K562 (cell line): ENCODE results near the gene INTS6L. TPM values are rescaled to one million over a fixed set of nuclear protein-coding genes. Genes with fewer than 3 reads are reported as not detected.

Experiments used
- BCLAF1 ChIP-seq, 2 experiments: fragments of 450-650 bp in 1 of 2; IDR thresholded peaks; 2 replicates each; pipeline ENCODE4 v1.6.1; 2011 to 2017; ENCODE audit warnings: low read depth in 2 of 2, antibody characterized with exemption in 1 of 2, borderline replicate concordance in 1 of 2, low read length in 1 of 2, mild to moderate bottlenecking in 1 of 2, mixed read lengths in 1 of 2; ENCODE audit not compliant: control insufficient read depth in 1 of 2
- CBFB ChIP-seq: sonication (generic); formaldehyde crosslinking; IDR thresholded peaks from 2 replicates; pipeline ENCODE4 v1.4.0; 2020; ENCODE audit warnings: mild to moderate bottlenecking, missing genetic modification reagents
- CHD4 ChIP-seq: fragments of 200-600 bp; sonication (generic); IDR thresholded peaks from 3 replicates; pipeline ENCODE4 v1.6.1; 2012; ENCODE audit warnings: low read depth, mild to moderate bottlenecking, mixed read lengths, low read length, inconsistent platforms; ENCODE audit not compliant: insufficient read depth, insufficient replicate concordance, poor library complexity, severe bottlenecking
- DACH1 ChIP-seq: fragments of 450-650 bp; IDR thresholded peaks from 2 replicates; pipeline ENCODE4 v1.6.1; 2018; ENCODE audit not compliant: partially characterized antibody
- DDX20 ChIP-seq: fragments of 450-650 bp; IDR thresholded peaks from 2 replicates; pipeline ENCODE4 v1.6.1; 2016; ENCODE audit warnings: missing genetic modification characterization, low read depth, mild to moderate bottlenecking, missing compliant biosample characterization, moderate library complexity
- HNRNPUL1 ChIP-seq: fragments of 200-400 bp; formaldehyde crosslinking; IDR thresholded peaks from 2 replicates; pipeline ENCODE4 v1.6.1; 2017; ENCODE audit warnings: low read length
- KDM1A ChIP-seq, 2 experiments: fragments of 450-650 bp; IDR thresholded peaks; 2 replicates each; pipeline ENCODE4 v1.6.1; 2016; ENCODE audit warnings: mild to moderate bottlenecking in 2 of 2
- MLX ChIP-seq, 2 experiments: fragments of 450-650 bp in 1 of 2; sonication (generic) in 1 of 2; formaldehyde crosslinking; conservative IDR thresholded peaks; 2 replicates each; pipeline versions ENCODE4 v1.4.0 to v1.8.1; 2020 to 2022; ENCODE audit warnings: mild to moderate bottlenecking in 1 of 2, missing genetic modification reagents in 1 of 2
- NCOA1 ChIP-seq: fragments of 450-650 bp; IDR thresholded peaks from 2 replicates; pipeline ENCODE4 v1.6.1; 2016; ENCODE audit warnings: low read depth
- RFX1 ChIP-seq: fragments of 450-650 bp; IDR thresholded peaks from 2 replicates; pipeline ENCODE4 v1.6.1; 2016; ENCODE audit warnings: mild to moderate bottlenecking, moderate library complexity
- TAF7 ChIP-seq: fragments of 450-650 bp; IDR thresholded peaks from 2 replicates; pipeline ENCODE4 v1.6.1; 2016; ENCODE audit warnings: missing genetic modification characterization, missing compliant biosample characterization
- ZBTB33 ChIP-seq: sonication (generic); formaldehyde crosslinking; IDR thresholded peaks from 2 replicates; pipeline ENCODE4 v1.8.1; 2023; ENCODE audit warnings: mild to moderate bottlenecking, missing genetic modification reagents
- ZC3H11A ChIP-seq: IDR thresholded peaks from 2 replicates; pipeline ENCODE4 v1.6.1; 2012; ENCODE audit warnings: low read depth, low read length, improper control_type of control experiment
- ZNF175 ChIP-seq: fragments of 200-800 bp; sonication (Bioruptor generic); IDR thresholded peaks from 2 replicates; pipeline ENCODE4 v1.6.1; 2016; ENCODE audit warnings: low read depth, mild to moderate bottlenecking, missing genetic modification characterization, missing compliant biosample characterization
- ZNF354B ChIP-seq: fragments of 250-450 bp; sonication (Bioruptor Pico); IDR thresholded peaks from 2 replicates; pipeline ENCODE4 v1.4.0; 2020
- ZNF764 ChIP-seq: fragments of 250-450 bp; sonication (Bioruptor Pico); IDR thresholded peaks from 2 replicates; pipeline ENCODE4 v1.4.0; 2020; ENCODE audit warnings: low read depth, mild to moderate bottlenecking, moderate library complexity
- polyA plus RNA-seq, 8 experiments: library from polyadenylated mRNA; depleted of rRNA in 4 of 8; stranded (reverse) in 5 of 8; unstranded in 3 of 8; fragments of >200 nt; fragmentation: Nextera tagmentation in 2 of 8; fragmentation: Illumina TruSeq in 1 of 8; extraction: Ambion mirVana in 2 of 8; extraction: Trizol in 1 of 8; gene quantifications; 2 replicates each; pipeline versions ENCODE4 v1.2.1 to v1.2.3, GENCODE V29; 2011 to 2014; ENCODE audit warnings: inconsistent platforms in 1 of 8, missing spikeins in 1 of 8
- total RNA-seq, 7 experiments: library from RNA; depleted of rRNA in 6 of 7; stranded (reverse); fragments of >200 nt in 6 of 7; fragmentation: Illumina TruSeq in 2 of 7; extraction: Trizol in 2 of 7; gene quantifications; 2 replicates each; pipeline versions ENCODE4 v1.2.1 to v1.2.3, GENCODE V29; 2011 to 2021; ENCODE audit warnings: low replicate concordance in 1 of 7
- TF ChIP-seq, protein P1 (sequence below), 3 experiments: IDR thresholded peaks in 2 of 3; conservative IDR thresholded peaks in 1 of 3; 2 replicates each; pipeline ENCODE4 v1.5.1; 2011 to 2012; ENCODE audit warnings: low read length in 3 of 3, mild to moderate bottlenecking in 3 of 3, control low read depth in 2 of 3, improper control_type of control experiment in 1 of 3, inconsistent platforms in 1 of 3, low read depth in 1 of 3, mixed read lengths in 1 of 3, moderate library complexity in 1 of 3; ENCODE audit not compliant: insufficient read depth in 2 of 3

The INTS6L gene
- total and polyA plus RNA-seq, 9 of the 15 experiments (the other 6 are each of a cell fraction or from before 2014, with no cell fraction given) = 6.1 to 44.9 (median 21.9) TPM

DNA sequence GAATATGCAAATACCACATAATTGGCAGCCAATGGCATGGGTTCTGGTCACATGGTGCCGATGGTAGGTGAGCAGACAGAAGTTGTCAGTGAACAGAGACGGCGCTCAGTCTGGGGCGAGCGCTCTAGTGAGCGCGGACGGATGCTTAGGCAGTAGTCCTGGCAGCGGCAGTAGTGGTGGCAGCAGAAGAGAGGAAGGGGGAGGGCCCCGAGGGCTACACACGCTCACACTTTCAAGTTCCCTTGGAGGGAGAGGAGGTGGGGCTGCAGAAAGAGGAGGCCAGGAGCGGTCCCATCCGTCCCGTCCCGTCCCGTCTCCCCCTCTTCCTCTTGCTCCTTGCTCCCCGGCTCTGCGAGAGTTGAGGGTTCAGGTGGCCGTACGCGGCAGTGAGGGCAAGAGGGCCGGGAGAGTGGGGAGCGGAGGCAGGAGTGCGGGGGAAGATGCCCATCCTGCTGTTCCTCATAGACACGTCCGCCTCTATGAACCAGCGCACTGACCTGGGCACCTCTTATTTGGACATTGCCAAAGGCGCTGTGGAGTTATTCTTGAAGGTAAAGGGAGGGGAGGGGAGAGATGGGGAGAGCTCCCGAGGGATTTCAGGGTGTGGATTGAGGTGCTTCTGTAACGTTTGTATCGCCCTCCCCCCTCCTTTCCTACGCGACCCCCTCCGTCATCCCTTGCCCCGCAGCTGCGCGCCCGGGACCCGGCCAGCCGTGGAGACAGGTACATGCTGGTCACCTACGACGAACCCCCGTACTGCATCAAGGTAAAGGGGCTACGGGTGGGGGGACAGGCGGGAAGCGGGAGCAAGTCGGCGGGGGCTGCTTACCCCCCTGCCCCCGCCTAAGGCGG lies at the start of gene INTS6L (continued):
- no peak for TF ChIP-seq ZBTB33 (CRISPR knock-in tag)
- TF ChIP-seq ZNF764 (CRISPR knock-in tag) = no peak
- 0 out of 4 replicates have a peak, but pooled peaks of 1 of the 2 experiments have one; percentile 25 for TF ChIP-seq KDM1A (IDR thresholded peaks at IDR 0.05)
- TF ChIP-seq DDX20 (tag) = no peak
- TF ChIP-seq, protein P1, sequence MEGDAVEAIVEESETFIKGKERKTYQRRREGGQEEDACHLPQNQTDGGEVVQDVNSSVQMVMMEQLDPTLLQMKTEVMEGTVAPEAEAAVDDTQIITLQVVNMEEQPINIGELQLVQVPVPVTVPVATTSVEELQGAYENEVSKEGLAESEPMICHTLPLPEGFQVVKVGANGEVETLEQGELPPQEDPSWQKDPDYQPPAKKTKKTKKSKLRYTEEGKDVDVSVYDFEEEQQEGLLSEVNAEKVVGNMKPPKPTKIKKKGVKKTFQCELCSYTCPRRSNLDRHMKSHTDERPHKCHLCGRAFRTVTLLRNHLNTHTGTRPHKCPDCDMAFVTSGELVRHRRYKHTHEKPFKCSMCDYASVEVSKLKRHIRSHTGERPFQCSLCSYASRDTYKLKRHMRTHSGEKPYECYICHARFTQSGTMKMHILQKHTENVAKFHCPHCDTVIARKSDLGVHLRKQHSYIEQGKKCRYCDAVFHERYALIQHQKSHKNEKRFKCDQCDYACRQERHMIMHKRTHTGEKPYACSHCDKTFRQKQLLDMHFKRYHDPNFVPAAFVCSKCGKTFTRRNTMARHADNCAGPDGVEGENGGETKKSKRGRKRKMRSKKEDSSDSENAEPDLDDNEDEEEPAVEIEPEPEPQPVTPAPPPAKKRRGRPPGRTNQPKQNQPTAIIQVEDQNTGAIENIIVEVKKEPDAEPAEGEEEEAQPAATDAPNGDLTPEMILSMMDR (IDR thresholded peaks at IDR 0.05 in 2 of 3, conservative IDR thresholded peaks at IDR 0.05 in 1 of 3; ENCODE audit: insufficient read depth in 2 of 3, low read depth in 1 of 3, low read length in 3 of 3) = no peak
- TF ChIP-seq TAF7 (tag) = peak; percentile 76
- TF ChIP-seq NCOA1 = no peak
- TF ChIP-seq BCLAF1 (IDR thresholded peaks at IDR 0.05; ENCODE audit: borderline replicate concordance in 1 of 2, control insufficient read depth in 1 of 2, low read depth in 2 of 2, low read length in 1 of 2) = no peak
- TF ChIP-seq MLX (CRISPR knock-in tag; conservative IDR thresholded peaks at IDR 0.05) = no peak
- no peak for TF ChIP-seq CBFB (CRISPR knock-in tag)
- TF ChIP-seq DACH1 = no peak
- TF ChIP-seq HNRNPUL1 = no peak
- no peak for TF ChIP-seq RFX1
- no peak for TF ChIP-seq ZNF354B (CRISPR knock-in tag)
- TF ChIP-seq ZC3H11A = no peak
- TF ChIP-seq ZNF175 = no peak
- no peak for TF ChIP-seq CHD4
